CD4-positive, alpha-beta T cell treated with Interleukin-1 beta for 1 hour (primary cell): ENCODE measurements around the gene ITIH1.
A peak's percentile ranks its signal among the peaks of the same experiment; 100 is the strongest.
"Not testable (repeated sequence)": the region's sequence is repeated elsewhere in the genome, so short reads cannot be mapped to it uniquely, and the experiment has no call there.

Experiments used
- DNase-seq, 2 donors: peaks; one replicate each; pipeline ENCODE4 v3.0.0-alpha.2; 2020 to 2022

Gene ITIH1, protein sequence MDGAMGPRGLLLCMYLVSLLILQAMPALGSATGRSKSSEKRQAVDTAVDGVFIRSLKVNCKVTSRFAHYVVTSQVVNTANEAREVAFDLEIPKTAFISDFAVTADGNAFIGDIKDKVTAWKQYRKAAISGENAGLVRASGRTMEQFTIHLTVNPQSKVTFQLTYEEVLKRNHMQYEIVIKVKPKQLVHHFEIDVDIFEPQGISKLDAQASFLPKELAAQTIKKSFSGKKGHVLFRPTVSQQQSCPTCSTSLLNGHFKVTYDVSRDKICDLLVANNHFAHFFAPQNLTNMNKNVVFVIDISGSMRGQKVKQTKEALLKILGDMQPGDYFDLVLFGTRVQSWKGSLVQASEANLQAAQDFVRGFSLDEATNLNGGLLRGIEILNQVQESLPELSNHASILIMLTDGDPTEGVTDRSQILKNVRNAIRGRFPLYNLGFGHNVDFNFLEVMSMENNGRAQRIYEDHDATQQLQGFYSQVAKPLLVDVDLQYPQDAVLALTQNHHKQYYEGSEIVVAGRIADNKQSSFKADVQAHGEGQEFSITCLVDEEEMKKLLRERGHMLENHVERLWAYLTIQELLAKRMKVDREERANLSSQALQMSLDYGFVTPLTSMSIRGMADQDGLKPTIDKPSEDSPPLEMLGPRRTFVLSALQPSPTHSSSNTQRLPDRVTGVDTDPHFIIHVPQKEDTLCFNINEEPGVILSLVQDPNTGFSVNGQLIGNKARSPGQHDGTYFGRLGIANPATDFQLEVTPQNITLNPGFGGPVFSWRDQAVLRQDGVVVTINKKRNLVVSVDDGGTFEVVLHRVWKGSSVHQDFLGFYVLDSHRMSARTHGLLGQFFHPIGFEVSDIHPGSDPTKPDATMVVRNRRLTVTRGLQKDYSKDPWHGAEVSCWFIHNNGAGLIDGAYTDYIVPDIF

DNA sequence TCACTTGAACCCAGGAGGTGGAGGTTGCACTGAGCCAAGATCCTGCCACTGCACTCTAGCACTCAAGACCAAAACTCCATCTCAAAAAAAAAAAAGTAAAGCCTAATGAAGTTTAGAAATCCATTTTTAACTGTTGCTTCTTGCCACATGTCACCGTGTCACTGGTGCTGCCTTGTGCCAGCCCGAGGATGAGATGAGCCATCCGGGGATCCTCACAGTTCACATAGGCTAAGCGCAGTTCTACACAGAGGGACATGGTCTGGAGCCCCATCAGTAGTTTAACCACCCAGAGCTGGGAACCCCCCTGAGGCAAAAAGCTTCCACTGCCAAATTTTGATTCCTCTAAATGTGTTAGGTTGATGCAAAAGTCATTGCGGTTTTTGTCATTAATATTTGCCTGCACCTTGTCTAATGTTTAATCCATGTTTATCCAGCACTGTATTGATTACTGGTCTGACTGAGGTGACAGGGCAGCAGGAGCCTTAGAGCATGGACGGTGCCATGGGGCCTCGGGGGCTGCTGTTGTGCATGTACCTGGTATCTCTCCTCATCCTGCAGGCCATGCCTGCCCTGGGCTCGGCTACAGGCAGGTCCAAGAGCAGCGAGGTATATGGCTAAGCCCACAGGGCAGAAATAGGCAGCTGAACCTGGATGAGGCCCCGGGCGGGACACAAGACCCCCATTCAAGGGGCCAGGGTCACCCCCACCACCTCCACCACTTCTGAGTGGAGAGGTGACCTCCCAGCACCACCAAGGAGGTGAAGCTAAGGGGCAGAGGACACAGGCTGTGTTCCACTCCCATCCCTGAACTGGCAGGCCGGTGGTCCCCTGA, at the start of gene ITIH1:
Gene ITIH1 (plus strand): TSS at position 473 of the 832 bp plus-strand sequence. CDS start 17 bp downstream, at position 490.
- DNase-seq: no peak

DNA sequence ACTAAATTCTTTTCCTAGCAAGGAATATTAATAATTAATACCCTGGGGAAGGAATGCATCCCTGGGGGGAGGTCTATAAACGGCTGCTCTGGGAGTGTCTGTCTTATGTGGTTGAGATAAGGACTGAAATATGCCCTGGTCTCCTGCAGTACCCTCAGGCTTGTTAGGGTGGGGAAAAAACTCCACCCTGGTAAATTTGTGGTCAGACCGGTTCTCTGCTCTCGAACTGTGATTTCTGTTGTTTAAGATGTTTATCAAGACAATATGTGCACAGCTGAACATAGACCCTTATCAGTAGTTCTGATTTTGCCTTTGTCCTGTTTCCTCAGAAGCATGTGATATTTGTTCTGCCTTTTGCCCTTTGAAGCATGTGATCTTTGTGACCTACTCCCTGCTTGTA, 48.6 kb upstream of the ITIH1 start:
- not testable (repeated sequence) for DNase-seq

DNA sequence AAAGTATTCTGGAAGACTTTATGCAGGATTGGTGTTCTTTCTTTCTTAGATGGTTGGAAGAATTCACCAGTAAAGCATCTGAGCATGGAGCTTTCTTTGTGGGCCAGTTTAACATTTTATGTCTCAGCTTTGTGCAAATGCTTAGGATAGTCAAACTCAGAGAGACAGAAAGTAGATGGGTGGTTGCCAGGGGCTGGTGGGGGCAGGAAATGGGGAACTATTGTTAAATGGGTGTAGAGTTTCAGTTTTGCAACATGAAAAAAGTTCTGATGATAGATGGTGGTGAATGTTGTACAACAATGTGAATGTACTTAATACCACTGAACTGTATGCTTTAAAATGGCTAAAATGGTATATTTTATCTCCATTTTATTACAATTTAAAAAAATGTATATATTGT, 46.7 kb upstream of the ITIH1 start:
- DNase-seq: no peak

DNA sequence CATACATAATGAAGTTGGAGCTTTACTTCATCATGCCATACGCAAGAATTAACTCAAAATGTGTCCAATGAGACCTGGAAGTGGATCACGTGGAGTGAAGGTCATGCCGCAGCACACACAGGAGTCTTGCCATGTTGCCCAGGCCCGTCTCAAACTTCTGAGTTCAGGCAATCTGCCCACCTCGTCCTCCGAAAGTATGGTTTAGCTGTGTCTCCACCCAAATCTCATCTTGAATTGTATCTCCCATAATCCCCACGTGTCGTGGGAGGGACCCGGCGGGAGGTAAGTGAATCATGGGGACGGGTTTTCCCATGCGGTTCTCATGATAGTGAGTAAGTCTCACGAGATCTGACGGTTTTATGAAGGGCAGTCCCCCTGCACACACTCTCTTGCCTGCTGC, 45.8 kb upstream of the ITIH1 start:
- DNase-seq: no peak

DNA sequence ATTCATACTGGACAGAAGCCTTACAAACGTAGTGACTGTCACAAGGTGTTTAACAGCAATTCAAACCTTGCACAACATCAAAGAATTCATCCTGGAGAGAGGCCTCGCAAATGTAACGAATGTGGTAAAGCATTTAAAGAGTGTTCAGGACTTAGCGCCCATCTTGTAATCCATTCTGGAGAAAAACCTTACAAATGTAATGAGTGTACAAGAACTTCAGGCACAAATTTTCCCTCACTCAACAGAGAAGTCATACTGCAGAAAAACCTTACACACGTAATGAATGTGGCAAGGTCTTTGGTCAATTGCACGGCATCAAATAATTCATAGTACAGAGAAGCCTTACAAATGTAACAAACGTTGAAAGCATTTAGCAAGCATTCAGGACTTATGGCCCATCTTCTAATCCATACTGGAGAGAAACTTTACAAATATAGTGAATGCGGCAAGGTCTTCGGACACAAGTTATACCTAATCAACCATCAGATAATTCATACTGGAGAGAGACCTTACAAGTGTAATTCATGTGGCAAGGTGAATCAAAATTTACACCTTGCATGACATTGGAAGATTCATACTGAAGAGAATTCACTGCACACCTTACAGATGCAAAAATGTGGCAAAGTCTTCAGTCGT, 44.0 kb upstream of the ITIH1 start:
- DNase-seq: no peak

DNA sequence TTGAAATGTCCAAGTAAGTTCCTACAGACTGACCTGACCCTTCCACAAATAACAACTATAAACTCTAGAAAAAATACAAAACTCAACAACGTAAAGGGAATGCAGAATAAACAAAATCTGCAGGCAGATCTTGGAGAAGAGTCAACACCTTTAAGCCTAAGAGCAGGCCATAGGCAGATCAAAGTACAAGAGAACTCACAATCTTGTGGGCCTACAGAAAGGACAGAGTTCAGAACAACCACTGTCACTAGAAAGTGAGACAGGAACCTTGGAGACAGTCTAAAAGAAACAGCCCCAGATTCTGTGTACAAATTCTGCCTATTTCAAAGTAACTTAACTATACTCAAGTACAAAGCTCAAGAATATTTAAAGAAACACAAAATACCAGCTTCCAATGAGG, 37.7 kb upstream of the ITIH1 start:
- DNase-seq: no peak

DNA sequence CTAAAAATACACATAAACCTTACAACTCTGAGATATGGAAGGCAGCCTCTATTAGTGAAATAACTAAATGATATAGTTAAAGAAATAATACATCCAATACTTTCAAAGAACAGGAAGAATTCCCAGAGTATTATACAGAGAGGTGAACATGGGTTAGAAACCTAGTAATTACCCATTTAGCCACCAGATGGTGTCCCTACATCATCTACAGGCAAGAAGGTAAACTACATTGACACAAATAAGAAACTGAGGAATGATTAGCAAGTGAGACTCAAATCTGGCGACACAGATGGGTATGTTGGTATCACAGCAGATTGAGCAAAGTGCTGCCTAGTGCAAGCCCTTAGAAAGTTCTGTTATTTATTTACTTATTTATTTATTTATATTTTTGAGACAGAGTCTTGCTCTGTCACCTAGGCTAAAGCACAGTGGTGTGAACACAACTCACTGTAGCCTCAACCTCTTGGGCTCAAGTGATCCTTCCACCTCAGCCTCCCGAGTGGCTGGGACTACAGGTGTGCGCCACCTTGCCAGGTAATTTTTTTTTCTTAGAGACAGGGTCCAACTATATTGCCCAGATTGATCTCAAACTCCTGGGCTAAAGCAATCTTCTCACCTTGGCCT, 34.9 kb upstream of the ITIH1 start:
- DNase-seq: peak in 1 of 2 donors; percentile 33

DNA sequence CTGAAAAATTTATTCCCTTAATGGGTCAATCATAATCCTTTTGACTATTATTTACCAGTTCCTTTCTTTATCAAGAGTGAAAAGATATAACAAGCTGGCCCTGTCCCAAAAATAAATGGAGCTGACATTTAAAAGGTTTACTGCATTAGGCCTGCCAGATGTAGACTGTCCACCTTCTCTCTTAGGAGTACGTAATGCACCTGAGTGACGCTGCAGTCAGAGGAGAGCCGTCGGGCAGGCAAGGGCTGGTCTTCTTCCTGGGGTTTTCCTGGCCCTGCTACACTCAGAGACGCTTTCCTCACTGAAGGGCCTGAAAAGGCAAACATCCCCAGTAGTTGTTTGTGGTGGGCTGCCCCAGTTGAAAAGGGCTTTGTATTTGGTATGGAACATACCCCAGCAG, 34.2 kb upstream of the ITIH1 start:
- no peak for DNase-seq

DNA sequence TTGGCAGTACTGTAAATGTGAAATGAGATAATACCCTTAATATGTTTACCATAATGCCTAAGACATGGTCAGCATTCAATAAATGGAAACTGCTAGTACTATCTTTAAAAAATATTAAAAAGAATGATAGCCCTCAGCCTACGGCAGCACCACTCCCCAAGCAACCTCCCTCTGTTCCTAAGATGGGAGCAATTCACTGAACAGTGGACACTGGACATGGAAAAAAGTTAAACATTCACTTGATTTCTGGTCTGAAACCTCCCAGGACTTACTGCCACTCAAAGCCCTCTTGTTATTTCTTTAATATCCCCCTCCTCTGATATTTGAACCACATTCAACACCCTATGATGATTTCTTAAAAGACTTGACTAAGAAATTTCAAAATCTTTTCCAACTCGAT, 33.7 kb upstream of the ITIH1 start:
- DNase-seq: no peak

DNA sequence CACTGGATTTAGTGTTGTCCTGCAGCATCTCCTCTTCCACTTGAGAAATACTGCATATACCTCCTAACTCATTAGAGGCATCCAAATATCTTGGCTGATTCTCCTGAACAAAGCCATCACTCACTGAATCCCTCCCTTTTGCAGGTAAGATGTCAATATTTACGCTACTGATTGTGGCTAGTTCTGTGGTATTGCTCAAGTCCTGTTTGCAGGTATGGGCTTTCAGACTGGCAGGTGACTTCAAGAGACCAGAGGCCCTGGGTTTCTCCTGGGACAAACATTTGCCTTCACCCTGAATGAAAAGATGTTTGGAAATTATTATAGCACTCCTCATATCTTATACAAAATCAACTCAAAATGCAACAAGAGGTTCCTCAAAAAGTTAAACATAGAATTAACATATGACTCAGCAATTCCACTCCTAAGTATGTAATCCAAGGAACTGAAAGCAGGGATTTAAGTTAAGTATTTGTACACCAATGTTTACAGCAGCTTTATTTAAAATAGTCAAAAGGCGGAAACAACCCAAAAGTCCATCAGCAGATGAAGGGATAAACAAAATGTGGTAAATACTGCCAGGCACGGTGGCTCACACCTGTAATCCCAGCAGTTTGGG, 25.2 kb upstream of the ITIH1 start:
- no peak for DNase-seq

DNA sequence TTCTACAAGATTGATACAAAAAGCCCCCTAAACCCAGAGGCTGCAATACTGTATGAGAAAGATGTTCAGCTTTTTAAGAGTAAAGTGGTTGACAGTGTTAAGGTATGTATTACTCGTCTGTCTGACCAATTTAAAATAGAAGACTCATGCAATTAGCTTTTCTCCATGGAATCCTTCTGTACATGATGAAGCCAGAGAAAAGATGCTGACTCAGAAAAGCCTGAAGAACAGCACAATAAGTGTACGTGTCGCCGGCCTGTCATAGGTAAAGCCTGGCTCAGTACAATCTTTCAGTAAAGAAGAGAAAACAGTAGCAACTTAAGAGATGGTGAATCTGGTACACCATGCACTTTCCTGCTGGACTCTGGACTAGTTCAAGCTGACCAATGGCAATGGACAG, 23.0 kb upstream of the ITIH1 start:
- no peak for DNase-seq

DNA sequence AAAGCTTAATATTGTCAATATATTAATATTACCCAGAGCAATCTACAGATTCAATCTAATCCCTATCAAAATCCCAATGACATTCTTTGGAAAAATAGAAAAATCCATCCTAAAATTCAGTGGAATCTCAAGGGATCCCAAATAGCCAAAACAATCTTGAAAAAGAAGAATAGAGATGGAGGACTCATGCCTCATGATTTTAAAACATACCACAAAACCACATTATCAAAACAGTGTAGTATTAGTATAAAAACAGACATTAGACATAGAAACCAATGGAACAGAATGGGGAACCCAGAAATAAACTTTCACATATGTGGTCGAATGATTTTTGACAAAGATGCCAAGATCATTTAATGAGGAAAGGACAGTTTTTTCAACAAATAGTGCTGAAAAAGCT, 21.3 kb upstream of the ITIH1 start:
- no peak for DNase-seq

DNA sequence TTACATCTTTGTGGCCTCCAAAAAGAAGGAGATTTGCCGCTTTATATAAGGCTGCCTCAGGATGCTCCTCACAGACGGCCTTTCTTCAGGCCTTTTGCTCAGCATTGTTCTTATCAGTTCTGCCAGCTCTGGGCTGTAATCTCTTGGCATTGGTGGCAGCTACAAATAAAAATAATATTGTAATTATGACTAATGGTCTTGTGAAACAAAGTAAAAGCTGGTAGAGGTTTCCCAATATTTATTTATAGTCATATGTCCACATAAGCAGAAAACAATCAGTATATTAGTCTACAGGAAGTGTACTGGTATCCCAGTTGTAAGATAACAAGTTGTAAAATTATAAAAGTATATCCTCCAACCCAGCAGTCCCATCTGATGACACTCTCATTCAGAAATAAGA, 13.9 kb upstream of the ITIH1 start:
- no peak for DNase-seq

DNA sequence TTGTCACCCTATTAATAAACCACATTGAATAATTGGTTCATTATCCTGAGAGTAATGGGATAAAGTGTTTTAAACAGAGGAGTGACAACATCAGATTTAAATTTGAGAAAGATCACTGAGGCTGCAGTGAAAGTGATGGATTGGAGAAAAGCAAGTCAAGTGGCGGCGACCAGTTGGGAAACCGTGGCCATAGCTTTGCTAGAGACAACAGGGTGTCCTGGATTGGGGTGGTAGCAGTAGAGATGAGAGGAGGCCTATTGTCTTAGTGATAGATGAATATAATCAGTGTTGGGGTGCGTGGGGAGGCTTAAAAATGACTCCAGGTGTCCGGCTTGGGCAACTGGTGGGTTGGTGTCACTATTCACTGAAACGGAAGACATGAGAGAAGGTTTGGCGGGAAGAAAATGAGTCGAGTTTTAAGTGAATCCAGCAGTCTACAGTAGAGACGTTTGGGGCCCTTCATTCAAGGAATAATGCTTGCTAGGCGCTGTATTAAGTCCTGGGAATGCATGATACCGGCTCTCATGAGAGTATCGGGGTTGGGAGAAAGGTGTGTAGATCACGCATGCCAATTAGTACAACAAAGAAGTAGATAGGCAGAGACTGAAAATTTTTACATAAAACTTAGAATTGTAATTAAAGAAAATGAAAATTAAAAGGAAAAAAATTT, 7.5 kb upstream of the ITIH1 start:
- DNase-seq: no peak

DNA sequence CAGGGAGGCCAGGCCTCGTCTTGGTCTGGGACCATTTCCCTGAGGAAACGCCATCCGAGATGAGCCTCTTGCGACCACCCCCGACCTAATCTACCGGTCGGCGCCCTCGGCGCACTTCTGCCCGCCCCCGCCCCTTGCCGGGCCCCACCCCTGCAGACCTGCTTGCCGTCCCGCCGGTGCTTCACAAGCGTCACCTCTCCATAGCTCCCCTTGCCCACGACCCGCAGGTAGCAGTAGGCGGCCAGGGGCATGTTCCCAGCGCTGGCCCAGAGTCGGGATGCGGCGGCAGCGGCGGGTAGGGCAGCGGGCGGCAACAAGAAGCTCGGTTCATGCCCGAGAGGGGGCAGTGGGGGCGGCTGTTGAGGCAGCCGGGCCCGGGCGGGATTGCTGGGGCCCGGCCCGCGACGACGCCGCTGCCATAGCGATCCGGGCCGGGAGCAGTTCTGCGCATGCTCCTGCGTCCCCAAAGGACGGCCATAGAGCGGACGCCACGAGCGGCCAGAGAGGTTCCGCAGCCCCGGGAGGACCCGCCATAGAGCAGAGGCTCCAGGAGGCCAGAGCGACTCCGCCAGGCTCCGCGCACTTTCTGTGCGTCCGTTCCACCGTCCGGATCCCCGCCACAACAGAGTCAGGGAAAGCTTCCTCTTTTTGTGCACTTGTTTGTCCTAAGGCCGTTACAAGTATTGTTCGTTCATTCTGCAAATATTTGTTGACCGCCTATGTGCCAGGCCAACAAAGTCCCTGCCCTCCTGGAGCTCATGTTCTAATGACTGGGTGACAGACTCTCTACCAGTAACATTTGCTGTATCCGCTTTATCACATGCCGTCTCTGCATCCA, 6.7 kb upstream of the ITIH1 start, which contains the start of gene NEK4:
Gene NEK4 (minus strand): TSS at position 445 of the 838 bp plus-strand sequence. CDS start 194 bp downstream, at position 251.
- peak; percentile 87 to 92 for DNase-seq

DNA sequence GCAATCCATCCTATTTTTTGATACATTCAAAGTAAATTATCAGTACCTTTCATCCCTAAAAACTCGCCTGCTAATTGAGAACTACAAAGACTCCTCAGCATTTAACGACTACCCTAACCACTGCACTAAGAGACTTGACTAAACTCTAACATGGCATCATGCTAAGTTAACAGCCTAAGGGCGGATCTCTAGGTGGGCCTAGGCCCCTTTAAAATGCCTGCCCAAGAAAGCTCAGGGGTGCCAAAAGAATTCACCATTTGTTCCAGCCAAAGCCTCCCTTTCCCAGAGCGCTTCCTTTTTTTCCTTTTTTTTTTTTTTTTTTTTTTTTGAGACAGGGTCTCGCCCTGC, 6.1 kb upstream of the ITIH1 start:
- DNase-seq: no peak

DNA sequence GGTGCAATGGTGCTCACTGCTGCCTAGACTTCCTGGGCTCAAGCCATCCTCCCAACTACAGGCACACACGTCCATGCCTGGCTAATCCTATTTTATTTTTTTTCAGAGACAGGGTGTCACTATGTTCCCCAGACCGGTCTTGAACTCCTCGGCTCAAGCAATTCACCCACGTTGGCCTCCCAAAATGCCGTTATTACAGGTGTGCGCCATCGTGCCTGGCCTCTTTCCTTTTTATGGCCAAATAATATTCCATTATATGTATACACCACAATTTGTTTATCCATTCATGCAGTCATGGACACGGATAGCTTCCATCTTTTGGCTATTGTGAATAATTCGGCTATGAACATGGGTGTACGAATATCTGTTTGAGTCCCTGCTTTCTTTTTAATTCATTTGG, 5.7 kb upstream of the ITIH1 start:
- DNase-seq: no peak

DNA sequence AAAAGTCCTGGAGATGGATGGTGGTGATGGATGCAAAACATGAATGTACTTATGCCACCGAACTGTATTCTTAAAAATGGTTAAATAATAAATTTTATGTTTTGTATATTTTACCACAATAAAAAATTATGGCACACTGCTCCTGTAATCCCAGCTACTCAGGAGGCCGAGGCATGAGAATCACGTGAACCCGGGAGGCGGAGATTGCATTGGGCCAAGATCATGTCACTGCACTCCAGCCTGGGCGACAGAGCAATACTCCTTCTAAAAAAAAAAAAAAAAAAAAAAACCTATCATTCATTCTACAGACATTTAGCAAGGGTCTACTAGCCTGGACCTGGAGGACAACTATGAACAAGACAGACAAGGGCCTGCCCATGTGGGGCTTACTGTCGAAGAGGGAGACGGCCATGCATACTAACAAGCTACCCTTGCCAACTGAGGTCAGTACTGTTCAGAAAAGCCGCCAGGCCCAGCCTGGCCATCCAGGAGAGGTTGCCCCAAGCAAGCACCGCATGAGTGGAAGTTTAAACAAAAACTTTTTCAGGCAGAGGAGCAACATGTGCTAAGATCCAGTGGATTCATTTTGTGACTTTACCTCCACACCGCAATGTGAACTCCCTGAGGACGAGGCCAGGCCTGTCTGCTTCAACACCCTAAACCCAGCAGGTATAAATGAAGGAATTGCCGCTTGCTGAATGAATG, 3.9 kb upstream of the ITIH1 start:
- no peak for DNase-seq

DNA sequence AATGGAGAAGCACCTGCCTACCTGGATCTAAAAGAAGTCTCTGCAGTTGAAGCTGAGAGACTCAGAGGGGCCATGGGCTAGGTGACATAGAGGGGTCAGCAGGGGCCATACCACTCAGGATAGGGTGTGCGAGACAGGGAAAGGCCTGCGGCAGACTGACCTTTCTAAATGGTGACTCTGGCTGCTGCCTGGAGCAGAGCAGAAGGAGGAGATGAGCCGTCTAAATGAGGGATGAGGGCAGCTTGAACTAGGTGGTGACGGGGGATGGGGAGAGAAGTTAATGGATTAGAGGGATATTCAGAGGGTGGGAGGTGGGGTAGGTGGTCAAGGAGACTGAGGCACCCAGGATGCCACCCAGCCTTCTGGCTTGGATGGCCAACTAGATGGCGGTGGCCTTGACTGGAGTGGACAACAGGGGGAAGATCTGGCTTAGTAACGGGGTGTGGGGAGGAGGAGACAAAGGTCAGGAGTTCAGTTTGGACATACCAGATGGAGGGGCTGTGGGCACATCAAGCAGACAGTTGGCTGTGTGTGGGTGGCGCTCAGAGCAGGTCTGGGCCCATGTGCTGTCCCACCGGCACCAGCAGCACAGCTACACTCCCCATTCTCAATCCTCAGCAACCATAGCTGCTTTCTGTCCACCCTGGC, 3.2 kb upstream of the ITIH1 start:
- DNase-seq: no peak
